HG02943 (cell line): ENCODE results near the gene RABGAP1L.

Experiments
- ATAC-seq: cut with Tn5 transposase; IDR thresholded peaks from one replicate; pipeline ENCODE4 v1.9.1; 2021; ENCODE audit warnings: mild to moderate bottlenecking, low read depth, moderate library complexity; ENCODE audit not compliant: unreplicated experiment

The RABGAP1L gene

DNA sequence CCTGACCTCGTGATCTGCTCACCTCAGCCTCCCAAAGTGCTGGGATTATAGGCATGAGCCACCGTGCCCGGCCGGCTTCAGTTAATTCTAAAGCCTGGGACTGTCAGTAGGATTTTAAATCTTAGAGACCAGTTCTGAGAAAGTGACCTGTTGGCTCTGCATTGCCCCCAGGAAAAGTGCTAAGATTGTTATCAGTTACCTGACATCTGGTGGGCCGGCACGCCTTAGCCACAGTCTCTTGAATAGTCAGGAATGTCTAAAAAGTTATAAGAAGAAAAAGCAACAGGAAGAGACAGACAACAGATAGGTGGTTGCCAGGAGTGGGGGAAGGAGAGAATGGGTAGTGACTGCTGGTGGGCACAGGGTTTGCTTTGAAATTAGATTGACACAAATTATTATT, 35.1 kb downstream of the RABGAP1L start:
- no peak for ATAC-seq

DNA sequence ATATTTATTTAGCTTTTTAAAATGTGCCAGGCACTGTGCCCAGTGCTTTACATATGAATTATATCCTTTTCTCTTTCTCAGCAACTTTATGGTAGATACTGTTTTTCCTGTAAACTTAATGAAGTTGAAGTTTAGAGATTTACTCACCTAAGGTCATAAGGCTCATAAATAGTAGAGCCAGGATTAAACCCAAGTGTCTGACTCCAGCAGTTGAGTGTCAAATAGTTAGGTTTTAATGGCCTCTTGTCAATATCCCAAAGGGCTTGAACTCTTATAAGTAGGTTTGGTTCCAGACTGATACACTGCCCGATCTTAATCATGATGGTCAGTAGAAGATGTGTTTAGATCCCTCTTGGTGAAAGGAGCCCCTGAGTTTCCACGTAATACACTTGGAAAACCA, 37.8 kb downstream of the RABGAP1L start:
- ATAC-seq: no peak

DNA sequence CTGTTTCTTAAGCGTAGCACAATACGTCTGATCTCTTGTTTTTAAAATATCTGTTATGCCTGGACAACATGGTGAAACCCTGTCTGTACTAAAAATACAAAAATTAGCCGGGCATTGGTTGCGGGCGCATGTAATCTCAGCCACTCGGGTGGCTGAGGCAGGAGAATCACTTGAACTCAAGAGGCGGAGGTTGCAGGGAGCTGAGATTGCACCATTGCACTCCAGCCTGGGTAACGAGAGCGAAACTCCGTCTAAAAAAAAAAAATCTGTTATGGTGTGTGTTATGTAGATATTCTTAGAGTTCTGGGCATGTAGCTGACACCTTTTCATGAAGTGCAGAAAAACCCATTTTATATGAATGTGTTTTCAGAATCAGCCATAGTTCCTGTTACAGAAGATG, 38.2 kb downstream of the RABGAP1L start:
- ATAC-seq: no peak

DNA sequence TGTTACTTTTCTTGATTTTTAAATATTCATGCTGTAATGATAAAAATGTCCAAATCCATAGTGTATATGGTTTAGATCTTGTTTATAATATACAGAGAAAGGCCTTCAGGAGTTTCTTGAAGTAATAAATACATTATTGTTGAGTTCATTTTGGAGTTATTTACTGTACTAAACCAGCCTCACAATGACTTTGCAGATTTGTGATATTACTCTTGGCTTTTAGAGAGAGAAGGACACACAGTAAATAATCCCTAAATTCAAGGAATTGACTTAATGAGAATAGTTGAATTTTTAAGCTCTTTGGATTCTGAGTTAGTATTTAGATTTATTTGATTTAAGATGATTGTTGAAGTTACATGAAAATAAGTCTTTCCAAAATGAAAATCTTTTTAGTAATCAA, 38.9 kb downstream of the RABGAP1L start:
- ATAC-seq: no peak

DNA sequence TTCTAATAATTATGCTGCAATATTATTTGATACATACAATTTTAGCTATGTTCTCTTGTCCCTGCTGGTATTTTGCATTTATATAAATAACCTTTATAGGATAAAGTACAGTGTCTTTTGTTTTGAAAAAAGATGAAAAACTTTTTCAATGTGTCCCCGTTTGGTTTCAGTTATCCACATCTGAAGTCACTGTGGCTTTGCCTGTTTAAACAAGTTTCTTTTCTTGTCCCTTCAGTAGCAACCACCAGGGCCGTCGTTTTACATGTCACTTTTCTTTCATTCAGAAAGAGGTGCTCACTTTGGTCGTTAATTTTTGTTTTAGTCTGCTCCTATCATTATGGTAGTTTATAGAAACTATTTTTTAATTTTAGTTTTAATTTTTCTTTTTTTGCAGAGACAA, 41.4 kb downstream of the RABGAP1L start:
- ATAC-seq: no peak

DNA sequence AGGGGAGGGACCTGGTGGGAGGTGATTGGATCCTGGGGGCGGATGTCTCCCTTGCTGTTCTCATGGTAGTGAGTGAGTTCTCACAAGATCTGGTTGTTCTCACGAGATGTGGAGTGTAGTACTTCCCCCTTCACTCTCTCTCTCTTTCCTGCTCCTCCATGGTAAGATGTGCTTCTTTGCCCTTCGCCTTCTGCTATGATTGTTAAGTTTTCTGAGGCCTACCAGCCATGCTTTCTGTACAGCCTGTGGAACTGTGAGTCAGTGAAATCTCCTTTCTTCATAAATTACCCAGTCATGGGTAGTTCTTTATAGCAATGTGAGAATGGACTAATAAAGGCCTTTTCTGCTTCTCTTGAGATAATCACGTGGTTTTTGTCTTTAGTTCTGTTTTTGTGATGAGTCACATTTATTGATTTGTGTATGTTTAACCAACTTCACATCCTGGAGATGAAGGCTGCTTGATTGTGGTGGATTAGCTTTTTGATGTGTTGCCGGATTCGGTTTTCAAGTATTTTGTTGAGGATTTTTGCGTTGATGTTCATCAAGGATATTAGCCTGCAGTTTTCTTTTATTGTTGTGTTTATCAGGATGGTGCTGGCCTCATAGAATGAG, 45.5 kb downstream of the RABGAP1L start:
- ATAC-seq: no peak

DNA sequence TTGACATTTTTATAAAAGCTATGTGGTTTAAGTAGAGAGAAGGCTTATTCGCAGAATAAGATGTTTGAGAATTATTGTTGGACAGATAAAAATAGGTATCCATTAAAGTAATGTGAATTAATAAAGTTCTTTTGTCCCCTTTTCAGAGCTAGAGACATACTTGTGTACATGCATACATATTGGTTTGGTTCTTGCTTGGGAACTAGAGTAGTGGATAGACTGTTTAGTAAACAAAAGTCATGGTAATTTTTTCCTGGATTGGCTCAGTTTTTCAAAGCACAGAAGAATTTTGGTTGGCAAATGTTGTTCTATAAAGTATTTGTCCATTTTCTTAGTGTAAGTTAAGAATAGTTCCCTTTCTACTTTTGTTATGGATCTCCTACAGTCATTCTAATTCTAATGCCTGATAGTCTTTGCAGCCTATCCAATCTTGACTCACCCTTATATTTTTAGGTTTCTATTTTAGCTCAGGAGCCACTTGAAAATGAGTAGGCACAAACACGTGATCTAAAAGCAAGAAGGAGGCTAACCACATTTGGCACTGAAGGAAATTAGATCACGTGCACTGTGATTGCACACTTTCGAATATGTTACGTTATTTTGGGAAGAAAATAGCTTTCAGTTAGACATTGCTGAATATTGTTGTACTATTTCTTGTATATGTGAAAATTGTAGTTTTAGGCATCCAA, 47.0 kb downstream of the RABGAP1L start:
- no peak for ATAC-seq

DNA sequence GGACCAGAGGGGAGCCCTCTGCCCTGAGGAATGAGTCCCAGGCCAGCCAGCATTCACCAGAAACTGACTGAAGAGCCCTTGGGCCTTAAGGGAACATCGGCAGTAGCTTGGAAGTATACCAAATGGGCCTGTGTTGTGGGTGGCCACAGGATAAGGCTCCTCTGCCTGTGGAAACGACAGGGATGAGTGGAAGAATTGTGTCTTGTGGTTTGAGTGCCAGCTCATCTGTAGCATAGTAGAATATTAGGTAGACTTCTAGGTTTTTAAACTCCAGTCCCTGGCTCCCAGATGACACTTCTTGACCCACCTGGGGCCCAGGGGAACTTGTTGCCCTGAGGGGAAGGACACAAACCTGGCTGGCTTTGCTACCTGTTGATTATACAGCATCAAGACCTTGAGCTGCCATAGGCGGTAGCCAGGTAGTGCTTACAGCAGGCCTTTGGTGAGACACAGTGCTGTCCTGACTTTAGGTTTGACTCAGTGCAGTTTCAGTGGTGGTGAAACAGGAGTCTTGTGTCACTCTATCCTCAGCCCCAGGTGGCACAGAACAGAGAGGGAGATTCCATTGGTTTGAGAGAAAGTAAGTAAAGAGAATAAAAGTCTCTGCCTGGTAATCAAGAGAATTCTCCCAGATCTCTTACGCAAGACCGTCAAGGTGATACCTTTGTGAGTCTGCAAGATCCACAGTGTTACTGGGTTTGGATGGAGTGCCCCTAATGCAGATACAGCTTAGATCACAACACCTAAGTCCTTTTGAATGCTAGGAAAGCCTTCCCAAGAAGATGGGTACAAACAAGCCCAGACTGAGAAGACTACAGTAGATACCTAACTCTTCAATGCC, 50.2 kb downstream of the RABGAP1L start:
- no peak for ATAC-seq

DNA sequence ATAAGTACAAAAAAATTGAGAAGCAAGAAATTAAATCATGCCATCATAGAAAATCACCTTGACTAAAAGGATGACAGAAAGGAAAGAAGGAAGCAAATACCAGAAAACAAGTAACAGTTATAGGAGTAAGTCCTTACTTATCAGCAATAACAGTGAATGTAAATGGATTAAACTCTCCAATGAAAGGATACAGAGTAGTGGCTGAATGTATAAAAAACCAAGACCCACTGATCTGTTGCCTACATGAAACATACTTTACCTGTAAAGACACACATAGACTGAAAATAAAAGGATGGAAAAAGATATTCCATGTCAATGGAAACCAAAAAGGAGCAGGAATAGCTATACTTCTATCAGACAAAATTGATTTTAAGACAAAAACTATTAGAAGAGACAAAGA, 52.2 kb downstream of the RABGAP1L start:
- no peak for ATAC-seq

DNA sequence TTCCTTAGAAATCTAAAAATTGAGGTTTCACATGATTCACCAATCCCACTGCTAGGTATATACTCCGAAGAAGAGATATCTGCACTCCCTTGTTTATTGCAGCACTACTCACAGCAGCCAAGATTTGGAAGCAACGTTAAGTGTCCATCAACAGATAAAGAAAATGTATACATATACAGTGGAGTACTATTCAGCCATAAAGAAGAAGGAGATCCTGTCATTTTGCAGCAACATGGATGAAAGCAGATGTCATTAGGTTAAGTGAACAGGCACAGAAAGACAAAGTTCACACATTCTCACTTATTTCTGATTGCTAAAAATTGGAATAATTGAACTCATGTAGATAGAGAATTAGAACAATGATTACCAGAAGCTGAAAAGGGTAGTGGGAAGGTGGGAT, 56.4 kb downstream of the RABGAP1L start:
- ATAC-seq: no peak

DNA sequence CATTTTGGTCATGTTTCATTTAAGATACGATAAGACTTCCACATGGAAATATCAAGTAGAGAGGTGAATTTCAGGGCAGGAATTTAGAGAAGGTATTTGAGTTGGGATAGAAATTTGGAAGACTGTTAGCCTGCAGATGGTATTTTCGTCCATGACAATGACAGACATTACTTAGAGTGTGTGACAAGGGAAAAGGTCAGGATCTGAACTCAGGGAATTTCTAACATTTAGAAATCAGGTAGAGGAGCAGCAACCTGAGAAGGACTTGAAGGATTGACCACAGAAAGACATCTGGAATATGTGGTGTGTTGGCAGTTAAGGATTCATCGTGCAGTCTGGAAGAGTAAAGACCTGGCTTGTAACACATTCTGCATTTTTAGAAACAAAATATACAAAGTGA, 57.9 kb downstream of the RABGAP1L start:
- no peak for ATAC-seq

DNA sequence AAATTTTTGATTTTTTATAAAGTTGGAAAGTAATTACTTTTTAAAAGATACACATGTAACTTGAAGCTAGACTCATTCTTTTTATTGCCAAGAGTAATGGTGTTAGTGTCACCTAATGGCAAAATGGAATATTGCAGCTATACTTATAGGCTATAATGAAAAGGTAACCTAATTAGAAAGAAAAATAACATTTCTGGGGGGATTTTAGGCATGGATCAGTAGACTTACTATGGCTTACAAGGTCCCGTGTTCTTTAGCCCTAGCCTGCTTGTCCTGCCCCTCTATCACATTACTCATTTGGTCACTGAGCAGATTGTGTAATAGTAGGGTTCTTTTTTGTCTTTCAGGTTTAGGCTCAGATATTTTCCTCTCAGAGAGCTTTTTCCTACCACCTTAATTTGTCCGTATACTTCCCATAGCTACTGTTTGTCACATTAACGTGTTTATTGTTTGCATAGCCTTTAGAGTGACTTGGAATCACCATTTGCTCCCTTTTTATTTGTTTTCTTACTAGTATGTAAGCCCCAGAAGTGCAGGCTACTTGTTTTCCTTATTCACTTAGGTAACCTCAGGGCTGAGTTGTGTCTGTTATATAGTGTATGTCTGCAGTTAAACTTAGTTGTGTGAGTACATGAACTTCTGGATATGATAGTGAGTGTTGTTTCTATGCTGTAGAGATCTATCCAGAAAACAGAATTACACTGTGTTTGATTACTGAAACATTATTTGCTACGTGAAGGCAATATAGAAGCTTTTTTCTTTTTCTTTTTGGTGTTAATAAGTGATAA, 58.7 kb downstream of the RABGAP1L start:
- ATAC-seq: no peak

DNA sequence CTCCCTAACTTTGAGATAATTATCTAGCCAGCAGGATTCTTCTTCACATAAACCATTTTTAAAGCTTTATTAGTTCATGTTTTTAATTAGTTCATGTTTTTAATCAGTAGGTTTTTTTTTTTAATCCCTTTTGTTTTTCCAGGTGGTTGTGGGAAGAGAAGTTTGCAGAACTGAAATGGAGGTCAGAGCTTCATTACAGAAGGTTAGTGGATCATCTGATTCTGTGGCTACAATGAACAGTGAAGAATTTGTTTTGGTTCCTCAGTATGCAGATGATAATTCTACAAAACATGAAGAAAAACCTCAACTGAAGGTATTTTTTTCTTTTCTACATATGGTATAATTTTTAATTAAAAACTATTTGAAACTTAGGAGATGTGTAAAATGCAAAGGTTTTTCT, 59.7 kb downstream of the RABGAP1L start:
- no peak for ATAC-seq

DNA sequence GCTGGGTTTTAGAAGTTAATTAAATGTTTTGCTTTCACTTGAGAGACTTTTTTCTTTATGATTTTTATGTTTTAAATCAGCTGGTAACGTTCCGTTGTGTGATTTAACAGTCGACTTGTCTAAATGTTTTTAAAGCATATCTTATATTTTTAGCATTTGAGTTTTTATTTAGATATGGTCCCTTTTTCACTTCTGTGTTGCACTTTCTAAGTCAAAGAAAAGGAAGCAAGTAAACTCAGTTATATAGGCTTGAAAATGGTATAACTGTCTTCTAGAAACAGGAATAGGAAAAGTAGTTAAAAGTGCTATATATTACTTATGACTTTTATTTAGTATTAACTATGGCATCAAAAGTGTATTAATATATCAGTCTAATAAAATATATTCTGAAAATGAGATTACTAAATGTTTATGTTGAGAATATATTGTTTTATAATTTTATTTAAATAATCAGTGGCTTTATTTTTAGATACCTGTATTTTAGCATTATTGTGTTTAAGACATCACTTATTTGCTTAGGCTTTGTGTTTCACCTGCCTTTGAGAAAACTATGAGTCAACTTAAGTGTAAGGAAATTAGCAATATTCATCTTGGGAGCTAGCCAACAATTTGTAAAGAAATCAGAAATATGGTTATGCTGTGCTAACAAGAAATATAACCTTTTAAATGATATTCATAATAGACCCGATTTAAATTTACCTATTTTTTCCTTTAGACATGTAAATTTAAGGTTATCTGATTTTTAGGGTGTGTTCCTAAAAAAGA, 60.5 kb downstream of the RABGAP1L start:
- no peak for ATAC-seq

DNA sequence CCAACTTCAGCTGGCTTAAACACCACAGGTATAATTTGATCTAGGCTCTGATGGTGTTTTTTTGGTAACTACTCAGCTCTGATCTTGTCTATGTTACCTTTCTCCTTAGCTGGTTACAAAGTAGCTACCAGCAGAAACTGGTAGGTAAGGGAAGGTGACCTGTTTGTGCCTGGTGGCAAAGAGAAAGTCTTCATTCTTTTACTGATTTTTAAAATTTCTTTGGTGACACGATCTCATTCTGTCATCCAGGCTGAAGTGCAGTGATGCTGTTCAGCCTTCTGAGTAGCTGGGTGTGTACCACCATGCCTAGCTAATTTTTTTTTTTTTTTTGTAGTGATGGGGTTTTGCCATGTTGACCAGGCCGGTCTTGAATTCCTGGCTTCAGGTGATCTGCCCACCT, 62.4 kb downstream of the RABGAP1L start:
- ATAC-seq: no peak

DNA sequence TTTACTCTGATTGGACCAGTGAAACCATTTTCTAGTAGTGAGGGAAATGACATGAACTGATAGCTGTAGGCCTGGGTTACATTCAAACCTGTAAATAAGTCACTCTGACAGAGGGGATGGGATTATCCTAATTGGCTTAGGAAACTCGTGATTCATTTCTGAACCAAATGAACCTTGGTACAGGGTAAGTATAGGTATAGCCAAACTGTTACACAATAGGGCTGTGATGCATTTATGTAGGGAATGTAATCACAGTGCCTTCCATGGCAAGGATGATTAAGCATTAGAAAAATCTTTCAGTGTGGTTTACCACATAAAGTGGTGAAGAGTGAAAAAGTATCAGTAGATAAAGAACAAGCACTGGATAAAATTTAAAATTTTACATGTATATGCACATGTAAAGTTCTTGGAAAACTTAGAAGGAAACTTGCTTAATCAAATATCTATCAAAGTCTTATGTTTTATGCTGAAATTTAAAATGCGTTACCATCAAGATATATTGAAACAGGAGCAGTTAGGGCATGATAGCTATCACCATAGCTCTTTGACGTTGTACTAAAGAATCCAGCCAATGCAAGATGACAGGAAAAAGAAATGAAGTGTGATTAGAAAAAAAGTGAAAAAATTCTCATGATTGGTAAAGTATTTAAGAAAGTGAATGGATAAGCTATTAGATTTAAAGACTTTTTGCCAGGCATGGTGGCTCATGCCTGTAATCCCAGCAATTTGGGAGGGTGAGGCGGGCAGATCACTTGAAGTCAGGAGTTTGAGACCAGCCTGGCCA, 63.0 kb downstream of the RABGAP1L start:
- no peak for ATAC-seq

DNA sequence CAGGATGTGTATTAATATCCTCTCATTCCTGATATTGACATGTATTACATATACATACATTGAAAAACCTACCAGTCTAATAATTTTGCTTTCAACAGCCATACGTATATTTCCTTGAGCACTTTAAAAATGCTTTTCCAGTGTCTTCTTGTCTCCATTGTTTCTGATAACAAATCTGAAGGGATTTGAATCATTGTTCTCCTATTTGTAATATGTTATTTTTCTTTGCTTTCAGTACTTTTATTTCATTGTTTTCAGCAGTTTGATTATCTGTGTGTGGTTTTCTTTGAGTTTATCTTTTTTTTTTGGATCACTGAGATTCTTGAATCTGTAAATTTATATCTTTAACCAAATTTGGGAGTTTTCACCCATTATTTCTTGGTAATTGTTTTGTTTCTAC, 65.3 kb downstream of the RABGAP1L start:
- no peak for ATAC-seq

DNA sequence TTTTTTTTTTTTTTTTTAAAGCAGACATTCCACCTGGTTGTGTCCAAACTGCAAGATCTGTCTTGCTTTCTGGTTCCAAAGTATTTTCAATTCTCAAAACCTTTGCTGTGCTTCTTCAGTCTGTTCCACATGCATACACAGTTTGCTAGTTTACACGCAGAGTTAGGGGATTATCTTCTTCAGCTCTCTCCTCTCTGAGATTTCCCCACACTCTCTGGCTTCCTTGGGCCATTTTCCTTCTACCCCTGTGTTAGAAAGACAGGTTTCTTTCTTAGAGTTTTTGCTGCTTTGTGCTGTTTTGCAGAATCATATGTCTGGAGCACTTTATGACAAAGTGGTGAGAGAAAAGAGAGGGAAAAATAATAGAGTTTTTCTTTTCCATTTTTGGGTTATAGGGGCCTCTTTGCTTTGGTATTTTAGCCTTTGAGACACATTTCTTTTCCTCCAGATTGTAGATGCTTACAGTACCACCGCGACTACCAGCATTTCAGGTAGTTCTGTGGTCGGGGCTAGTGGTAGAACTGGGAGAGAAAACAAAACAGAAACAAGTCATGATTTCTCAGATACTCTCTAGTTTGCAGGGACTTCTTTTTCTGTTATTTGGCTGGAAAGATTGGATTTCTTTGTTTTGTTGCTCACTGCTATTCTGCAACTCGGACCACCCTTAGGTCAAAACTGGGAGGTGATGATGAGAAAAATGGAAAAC, 66.3 kb downstream of the RABGAP1L start:
- ATAC-seq: no peak

DNA sequence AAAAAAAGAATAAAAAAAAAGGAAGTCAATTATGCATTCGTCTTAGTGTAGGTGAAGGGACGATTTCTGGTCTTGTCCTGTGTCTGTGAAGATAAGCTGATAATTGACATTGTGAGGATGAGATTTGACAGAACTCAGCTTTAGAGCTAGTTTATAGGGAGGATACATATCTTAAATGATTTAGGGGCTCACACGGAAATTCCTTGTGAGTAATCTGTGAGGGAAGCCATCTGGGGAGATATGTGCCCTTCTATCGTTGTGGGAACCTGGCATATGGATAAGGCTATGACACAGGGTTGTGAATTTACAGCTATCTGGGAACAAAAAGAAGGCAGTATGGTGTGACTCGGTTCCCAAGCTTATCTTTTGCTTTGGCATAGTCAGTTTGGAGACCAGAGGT, 71.1 kb downstream of the RABGAP1L start:
- ATAC-seq: no peak
